Daoy (cell line): ENCODE measurements around the gene WDR77. TPM values are rescaled to one million over a fixed set of nuclear protein-coding genes. Genes with fewer than 3 reads are reported as not detected.

Source experiments
- DNase-seq: peaks from one replicate; pipeline ENCODE4 v3.0.0-alpha.2; 2015; ENCODE audit warnings: low read depth
- total RNA-seq: library from RNA; depleted of rRNA; stranded (reverse); fragments of >200 nt; shearing (Covaris generic); gene quantifications from 2 replicates; pipeline ENCODE4 v1.2.3, GENCODE V29; 2014

The WDR77 gene
- total RNA-seq, 1 experiment from 2014 or later = 169 TPM

- no peak for DNase-seq
Observed at GRCh38 chr1:111469539-111469938, 20.5 kb upstream of the WDR77 start.

DNA sequence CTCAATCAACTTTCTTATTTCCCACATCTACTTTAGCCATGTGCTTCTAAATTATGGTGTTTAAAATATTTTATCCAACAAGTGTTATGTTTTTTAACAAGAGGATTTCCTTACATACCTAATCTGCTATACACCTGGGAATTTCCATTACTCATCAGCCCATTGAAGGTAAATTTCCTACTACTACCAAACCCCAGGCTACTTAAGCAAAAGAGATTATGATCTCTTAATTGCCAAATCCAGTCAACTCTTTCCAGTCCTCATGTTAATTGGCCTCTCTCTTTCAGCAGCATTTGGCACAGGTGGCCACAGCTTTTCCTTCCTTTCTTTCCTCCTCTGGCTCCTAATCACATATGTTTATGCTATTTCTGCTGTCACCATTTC is 19.7 kb upstream of the WDR77 start:
- no peak for DNase-seq

DNA sequence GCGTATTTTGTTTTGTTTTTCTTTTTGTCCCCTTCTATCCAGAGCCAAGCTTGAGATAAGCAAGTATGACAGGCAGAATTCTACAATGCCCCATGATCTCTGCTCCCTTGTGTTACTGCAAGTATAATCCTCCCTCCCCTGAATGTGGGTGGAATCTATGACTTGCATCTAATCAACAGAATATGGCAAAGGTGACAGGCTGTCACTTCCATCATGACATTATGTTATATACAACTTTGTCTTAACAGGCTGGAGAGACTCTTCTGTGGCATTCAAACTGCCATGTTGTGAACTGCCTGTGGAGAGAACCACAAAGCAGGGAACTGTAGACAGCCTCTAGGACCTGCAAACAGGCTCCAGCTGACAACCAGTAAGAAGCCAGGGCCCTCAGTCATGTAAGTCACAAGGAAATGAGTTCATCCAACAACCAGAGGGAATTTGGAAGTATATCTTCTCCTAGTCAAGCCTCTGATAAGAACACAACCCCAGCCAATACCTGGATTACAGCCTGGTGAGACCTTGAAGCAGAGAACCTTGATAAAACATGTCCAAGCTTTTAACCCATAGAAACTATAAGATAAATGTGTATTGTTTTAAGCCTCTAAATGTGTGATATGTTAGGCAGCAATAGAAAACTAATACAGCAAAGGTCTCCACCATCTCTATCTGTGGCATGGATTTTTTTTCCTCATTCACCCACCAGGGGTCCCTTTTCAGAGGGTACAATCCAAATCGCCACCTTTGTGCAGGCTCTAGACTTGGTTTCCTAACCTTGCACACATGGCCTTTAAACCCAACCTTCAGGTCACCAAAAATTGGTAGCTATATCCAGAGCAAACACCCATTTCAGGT is 19.0 kb upstream of the WDR77 start:
- no peak for DNase-seq

GRCh38 chr1:111466480-111466879 is 17.4 kb upstream of the WDR77 start:
- DNase-seq = no peak

DNA sequence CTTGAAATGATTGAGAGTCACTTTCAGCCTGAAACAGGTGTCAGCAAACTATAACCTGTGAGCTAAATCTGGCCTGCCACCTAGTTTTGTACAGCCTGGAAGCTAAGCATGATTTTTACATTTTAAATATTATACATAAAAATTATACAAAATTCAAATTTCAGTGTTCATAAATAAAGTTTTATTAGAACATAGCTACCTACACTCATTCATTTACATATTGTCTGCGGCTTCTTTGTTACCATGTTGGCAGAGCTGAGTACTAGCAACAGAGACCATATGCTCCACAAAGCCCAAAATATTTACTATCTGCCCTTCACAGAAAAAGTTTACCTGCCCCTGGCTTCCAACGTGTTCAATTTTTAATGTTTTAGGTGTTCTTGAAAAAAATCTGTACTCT is 16.7 kb upstream of the WDR77 start:
- no peak for DNase-seq

GRCh38 chr1:111463029-111463683 is 14.1 kb upstream of the WDR77 start:
- DNase-seq = peak; percentile 69

DNA sequence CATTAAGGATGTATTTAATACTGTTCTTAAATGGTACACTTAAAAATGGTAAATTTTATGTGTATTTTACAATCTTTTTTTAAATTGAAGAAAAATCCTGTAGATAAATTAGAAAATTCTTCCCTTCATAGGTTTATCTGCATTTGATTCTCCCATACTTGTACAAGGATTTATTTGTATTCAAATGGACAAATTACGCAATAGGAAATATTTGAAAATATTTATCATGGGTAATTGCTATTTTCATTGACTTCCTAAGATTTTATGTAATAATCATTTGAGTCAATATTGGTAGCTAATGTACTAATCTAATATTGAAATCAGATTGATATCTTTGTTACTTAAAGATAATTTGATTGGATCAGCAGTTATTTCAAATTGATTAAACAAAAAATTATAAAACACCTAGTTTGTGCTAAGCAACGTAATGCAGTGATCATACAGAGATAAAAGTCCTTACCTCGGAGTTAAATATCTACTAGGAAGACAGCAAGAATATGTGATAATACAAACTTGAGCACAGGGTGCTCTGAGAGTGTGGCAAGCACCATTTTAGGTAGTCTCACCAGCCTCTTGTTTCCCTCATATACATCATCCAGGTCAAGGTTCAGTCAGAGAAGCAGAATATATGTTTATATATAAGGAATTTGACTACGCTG is 13.4 kb upstream of the WDR77 start:
- no peak for DNase-seq

- no peak for DNase-seq
Observed at GRCh38 chr1:111461765-111462164, 12.7 kb upstream of the WDR77 start.

- DNase-seq = no peak
Observed at GRCh38 chr1:111455642-111456031, 6.6 kb upstream of the WDR77 start.

GRCh38 chr1:111454859-111455641 is 6.0 kb upstream of the WDR77 start:
- DNase-seq = no peak

- DNase-seq = no peak
Observed at GRCh38 chr1:111453706-111454105, 4.7 kb upstream of the WDR77 start.

DNA sequence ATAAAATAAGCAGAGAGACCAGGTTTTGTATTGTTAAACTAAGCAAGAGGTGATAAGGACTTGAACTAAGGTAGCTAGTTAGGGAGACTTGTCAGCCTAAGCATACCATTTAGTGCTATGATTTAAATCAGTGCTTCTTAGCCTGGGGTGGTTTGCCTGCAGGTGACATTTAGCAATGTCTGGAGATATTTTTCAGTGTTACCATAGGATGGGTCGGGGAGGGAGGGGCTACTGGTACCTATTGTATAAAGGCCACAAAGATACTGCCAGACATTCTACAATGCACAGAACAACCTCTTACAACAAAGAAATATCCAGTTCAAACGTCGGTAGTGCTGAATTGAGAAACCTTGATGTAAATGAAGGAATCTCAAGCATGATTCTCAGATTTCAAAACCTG is 3.5 kb upstream of the WDR77 start:
- DNase-seq = no peak

DNA sequence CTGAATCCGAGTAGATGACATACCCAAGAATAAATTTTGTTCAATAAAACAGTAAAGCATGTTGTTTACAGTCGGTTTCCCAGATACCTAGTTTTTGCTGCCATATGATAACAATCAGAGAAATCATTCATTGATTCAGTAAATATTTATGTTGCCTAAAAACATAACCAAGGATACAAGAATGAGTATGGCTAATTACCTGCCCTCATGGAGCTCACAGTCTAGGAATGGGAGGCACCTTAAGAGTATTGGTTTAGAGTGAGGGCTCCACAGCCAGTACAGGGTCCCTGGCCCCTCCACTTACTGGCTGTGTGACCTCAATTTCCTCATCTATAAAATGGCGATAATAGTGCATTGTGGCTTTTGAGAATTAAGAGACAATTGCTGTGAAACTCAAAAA is 1.1 kb upstream of the WDR77 start:
- no peak for DNase-seq

DNA sequence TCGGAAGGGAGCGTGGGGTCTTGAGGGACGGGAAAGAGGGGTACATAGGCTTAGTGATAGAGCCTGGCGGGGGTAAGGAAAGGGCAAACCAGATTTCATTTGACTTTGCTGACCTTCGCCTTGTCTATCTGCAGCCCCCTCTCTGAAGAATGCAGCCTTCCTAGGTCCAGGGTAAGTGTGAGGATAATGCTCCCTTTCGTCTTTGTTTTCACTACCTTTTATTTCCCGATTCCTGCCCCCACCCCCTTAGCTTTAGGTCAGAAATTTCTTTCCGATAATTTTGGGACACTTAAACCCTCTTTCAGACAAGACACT is 604 bp upstream of the WDR77 start:
- no peak for DNase-seq

DNA sequence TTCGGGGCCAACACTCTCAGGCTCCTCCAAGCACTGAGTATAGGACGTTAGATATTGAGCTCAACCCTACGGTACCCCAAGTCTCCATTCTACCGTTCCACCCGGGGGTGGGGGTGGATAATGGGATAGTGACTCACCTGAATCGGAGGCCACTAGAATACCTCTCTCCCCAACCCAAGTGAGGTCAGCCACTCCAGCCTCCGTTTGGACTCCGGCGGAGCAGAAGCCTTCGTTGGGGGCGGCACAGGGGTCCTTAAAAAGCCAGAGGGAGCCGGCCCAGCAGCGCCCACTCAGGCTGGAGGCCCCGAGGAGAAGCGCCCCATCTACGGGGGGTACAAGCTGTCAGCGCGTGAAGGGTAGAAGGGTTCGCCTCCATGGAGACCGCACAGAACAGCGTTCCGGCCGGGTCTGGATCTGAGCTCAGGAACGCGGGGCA is 556 bp downstream of the WDR77 start:
- peak; percentile 59 for DNase-seq

- no peak for DNase-seq
Observed at GRCh38 chr1:111446967-111447892, 1.8 kb downstream of the WDR77 start.

DNA sequence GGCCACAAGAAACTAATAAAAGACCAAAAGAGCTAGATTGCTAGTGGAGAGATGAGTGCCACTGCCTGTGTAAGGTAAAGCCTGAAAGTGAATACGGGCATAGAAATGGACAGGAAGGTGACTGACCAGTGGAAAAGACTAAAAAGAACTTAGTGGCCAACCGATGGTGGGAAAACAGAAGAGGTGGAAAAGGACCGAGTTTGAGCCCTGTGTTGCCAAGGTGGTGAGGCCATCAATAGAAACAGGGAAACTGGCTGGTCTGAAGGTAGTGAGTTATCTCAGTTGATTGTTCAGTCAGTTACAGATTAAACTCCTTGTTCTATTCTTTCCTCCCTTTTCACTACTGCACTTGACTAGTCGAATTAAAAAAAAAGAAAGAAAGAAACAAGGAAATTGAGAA is 2.5 kb downstream of the WDR77 start:
- DNase-seq = no peak

DNA sequence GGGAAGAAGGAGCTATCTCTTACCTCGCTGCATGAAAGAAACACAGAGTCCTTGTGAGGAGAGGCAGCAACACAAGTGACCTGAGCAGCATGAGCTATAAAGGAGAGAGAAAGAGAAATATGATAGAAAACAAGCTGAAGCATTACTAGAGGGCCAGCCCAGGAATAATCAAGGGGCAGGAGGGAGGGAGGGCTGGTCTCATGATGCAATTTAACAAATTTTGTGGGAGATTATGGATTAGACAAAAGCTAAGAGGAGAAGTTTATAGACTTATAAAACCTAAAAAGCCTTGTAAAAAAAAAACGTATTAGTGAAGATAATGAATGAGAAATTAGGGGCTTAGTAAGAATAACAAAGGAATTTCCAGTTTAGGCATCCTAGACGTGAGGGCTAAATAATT is 5.0 kb downstream of the WDR77 start:
- no peak for DNase-seq

- no peak for DNase-seq
Observed at GRCh38 chr1:111442457-111442856, 6.6 kb downstream of the WDR77 start.

DNA sequence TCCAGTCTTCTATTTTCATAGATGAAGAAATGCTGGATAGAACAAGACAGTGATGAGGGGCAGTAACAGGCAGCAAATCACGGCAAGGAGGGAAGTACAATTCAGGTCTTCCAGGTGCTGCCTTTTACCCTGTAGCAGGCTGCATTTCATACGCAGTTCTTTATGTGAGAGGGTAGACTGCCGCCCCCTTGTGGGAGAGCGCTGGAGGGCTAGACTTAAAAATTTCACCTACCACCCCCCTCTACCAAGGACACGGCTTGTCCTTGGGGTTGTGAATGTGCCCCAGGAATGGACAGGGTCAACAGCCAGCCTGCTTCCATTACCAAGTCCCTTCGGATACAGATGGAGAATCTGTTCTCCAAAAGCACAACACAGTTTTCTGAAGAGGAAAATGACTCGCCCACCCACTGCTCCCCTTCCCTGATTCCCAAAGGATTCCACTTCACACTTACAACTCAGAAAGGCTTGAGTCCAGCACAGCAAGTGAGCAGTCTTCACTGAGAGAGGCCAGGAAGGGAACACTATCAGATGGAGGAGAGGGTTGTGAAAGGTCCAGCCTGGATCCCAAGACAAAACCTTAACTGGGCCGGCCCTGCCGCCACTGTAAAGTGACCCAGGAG is 7.4 kb downstream of the WDR77 start:
- peak; percentile 17 for DNase-seq
